CD4-positive, alpha-beta T cell treated with Interleukin-6 at 100 ng/mL for 8 hours (primary cell): ENCODE measurements around the gene CCNI2.

Source experiments
- DNase-seq: peaks from one replicate; pipeline ENCODE4 v3.0.0-alpha.2; 2020; ENCODE audit warnings: mixed read lengths, low spot score

CCNI2 gene, protein sequence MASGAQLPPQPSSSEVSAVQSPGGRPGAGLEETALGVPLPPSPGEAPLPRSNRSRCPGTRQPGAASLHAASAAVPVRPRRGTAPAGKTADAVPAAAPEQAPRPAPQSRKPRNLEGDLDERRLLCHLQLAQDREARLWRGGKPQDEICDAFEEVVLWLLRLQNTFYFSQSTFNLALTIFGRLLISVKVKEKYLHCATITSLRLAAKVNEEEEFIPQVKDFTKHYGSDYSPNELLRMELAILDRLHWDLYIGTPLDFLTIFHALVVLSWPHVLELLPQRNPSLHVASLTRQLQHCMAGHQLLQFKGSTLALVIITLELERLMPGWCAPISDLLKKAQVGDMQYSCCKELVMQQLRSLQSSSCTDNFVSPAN

DNA sequence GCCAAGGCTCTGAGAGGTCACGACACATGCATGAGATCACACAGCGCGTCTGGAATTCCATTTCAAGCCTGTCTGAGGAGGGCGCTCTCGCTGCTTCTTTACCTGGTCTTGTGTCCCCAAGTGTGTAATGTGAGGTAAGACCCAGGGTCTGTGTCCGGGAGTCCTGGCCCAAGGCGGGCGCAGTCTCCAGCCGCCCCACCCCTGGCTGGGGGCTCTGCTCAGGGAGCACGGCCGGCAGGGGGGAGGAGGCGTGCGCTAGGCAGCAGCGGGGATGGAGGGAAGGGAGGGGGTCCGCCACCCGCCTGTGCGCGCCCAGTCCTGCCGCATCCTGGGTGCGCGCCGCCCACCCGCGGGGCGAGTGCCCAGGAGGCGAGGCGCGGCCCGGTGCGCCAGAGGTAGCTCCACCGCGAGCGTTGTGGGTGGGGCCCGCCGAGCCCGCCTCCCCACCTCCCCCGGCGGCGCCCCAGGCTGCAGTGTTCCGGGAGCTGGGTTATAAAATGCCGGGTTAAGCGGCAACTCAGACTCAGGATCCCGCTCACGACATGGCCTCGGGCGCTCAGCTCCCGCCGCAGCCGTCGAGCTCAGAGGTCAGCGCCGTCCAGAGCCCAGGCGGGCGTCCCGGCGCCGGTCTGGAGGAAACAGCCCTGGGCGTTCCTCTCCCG, at the start of gene CCNI2:
TSS of gene CCNI2 (plus strand) at position 473 of the 662 bp plus-strand sequence. CDS start at position 543, 70 bp downstream.
- DNase-seq: peak; percentile 67

DNA sequence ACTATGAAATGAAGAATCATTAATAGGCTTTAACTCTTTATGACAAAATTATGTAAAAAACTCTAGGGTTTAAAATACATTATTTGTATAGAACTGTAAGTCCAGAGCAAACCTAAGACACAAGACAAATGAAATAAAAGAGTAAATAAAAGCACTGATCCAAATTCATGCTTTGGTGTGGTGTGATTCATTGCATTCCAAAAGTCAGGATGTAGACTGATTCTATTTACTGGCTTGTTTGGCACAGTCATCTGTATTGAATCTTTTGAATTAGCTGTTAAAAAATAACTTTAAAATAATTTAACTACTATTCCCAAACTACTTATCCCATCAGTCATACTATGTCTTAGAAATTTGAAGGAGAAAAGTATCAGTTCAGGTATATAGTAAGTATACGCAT, 42.4 kb upstream of the CCNI2 start:
- no peak for DNase-seq

DNA sequence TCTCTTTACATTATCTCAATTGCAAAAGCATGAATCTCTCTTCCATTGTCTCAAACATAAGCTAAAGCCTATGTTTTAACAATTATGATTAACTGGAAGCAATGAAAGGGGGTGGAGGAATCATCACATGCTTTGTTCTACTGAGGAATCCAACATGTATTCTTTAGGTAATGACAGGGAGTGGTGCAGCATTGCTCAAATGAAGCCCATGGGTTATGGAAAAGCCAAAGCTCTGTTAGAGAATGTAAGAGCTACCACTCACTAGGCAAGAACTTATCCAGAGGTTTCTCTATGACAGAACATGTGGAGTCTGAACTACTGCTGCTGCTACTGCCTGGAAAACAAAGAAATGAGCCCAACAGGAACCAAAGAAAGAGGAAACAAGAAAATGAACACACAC, 38.6 kb upstream of the CCNI2 start:
- no peak for DNase-seq

DNA sequence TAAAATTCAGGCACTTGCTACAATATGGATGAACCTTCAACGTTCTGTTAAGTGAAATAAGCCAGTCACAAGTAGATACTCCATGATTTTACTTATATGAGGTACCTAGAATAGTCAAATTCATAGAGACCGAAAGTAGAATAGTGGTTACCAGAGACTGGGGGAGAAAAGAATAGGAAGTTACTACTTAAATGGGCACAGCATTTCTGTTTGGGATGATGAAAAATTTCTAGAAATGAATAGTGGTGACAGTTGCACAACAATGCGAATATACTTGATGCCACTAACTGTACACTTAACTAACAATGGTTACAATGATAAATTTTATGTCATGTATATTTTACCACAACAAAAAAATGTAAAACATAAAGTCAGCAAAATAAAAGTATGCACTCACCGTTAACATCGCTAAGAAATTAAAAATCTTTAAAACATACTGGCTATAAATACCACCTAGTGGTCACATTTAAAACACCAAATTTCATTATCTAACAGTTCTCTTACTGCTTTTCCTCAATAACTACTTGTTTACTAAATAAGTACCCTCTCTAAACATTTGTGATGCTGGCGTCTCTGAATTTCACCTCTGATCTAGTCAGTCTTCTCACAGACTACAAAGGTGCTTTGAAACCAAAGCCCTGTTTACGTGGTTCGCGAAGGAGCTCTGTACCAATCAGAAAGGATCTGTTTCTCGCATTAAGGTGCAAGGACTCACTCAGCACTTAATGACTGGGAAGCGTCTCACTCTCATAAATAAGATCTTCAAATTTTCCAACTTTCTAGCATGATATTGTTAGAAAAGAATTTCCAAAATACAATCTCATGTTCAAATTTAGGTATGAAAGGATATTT, 32.5 kb upstream of the CCNI2 start:
- DNase-seq: no peak

DNA sequence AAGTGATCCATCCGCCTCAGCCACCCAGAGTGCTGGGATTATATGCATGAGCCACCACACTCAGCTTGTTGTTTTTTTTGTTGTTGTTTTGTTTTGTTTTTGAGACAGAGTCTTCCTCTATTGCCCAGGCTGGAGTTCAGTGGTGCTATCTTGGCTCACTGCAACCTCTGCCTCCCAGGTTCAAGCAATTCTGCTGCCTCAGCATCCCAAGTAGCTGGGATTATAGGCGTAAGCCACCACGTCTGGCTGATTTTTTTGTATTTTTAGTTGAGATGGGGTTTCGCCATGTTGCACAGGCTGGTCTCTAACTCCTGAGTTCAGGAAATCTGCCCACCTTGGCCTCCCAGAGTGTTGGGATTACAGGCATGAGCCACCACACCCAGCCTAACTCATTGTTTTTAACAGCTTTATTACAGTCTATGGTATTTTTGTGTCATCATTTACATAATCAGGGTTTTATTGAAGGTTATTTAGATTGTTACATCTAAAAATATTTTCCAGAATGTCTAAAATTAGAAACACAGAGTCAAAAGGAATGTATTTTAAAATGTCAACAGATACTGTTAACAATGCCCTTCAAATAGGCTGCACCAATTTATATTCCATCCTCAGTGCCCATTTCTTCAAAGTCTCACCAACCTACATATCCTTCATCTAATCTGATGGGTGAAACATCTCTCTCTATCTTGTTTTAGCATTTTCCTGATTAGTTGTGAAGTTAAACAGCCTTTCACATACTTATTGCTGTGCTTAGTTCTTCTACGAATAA, 28.5 kb upstream of the CCNI2 start:
- DNase-seq: no peak

DNA sequence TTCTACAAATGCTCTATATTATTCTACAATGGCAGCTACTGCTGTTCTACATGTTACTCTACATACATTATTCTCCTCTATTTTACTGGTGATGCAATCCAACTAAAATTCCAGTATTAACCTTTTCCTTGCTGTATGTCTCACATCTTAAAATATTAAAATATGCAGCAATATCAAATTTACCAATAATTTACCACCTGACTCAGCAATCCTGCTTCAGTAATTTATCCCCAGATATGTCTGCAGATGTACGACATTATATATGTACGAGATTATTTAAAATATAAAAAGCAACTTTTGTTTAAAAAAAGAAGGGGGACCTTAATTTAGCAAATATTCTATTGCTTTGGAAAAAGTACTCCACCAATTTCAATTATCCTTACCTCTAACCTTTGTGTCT, 21.5 kb upstream of the CCNI2 start:
- DNase-seq: no peak

DNA sequence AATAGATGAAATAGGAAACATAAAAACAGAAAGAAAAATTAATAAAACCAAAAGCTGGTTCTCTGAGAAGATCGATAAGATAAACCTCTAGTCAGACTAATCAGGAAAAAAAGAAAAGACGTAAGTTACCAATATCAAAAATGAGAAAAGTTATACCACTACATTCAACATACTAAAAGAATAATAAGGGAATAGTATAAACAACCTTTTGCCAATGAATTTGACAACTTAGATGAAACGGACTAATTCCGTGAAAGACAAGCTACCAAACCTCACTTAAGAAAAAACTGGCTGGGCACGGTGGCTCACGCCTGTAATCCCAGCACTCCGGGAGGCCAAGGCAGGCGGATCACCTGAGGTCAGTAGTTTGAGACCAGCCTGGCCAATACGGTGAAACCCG, 17.3 kb upstream of the CCNI2 start:
- DNase-seq: no peak

DNA sequence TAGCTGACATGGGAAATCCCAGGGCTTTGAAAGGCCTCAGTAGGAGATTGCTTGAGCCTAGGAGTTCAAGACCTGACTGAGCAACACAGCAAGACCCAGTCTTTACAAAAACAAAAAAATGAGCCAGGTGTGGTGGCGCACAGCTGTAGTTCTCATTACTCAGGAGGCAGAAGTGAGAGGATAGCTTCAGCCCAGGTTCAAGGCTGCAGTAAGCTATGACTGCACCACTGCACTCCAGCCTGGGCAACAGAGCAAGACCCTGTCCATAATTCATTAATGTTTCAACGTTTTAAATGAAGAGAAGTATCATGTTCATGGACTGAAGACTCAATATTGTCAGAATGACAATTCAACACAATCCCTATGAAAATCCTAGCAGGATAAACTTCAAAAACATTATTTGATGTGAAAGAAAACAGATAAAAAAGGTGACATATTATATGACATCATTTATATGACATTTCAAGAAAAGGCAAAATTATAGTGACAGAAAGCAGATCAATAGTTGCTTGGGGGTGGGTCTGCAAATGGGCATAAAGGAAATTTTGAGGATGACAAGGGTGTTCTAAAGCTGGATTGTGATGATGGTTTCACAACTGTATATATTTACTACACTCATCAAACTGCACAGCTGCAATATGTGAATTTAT, 13.6 kb upstream of the CCNI2 start:
- no peak for DNase-seq

DNA sequence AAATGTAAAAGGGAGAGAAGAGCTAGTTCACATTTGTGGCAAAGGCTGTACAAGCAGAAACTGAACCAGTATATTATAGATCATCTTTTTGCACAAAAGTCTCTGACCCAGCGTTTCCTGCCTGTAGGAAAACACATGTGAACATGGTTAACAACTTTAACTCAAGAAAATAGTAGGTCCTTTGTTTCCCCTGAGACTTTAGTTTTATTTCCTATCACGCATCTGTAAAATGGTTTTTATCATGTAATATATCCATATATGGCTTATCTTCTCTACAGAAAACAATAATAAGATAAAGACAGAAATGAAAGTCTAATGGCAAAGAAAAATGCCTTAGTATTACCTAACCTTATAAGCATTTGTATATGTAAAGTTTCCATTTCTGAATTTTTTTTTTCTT, 12.5 kb upstream of the CCNI2 start:
- no peak for DNase-seq

DNA sequence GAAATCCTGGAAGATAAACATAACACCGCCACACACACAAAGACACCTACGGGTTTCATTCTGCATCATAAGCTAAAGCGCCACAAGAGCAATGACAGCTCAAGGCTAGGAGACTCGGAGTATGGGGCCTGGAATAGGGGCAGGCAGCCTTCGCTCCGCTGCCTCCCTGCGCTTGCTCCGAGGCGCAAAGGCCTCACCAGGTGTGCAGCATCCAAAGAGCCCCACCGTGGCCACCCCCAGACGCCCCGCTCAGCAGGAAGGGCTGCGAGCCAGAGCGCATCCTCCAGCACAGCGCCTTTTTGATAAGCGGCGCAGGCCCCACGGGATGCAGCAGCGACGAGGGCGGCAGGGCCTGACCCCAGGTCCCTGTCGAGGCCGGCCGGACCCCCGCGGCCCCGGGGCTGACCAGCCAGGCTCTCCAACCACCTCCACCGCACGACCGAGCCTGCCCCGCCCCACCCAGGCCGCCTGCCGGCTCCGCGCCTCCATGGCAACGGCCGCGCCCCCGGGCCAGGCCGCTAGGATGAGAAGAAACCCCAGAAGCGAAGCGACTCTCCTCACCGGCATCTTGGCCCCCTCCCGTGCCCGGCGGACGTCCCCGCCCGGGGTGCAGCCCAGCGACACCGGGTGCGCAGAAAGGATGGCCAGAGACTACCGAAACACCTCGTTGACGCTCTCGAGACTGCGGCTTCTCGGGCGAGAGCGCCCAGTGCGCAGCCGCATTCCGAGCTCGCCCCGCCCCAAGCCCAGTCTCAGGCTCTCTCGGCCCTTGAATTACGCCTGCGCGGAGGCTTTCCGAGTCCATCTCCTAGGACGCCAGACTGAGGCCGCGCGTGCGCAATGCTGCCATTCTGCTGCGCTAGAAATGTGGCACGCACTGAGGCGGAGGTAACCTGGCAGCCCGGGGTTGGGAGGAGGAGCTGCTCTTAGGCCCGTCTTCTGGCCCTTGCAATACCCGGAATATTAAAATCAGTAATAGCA, 10.1 kb upstream of the CCNI2 start, which contains the start of gene KIF3A:
TSS of gene KIF3A (minus strand) at position 694 of the 981 bp plus-strand sequence. CDS start at position 567, 127 bp downstream.
- DNase-seq: peak; percentile 99

DNA sequence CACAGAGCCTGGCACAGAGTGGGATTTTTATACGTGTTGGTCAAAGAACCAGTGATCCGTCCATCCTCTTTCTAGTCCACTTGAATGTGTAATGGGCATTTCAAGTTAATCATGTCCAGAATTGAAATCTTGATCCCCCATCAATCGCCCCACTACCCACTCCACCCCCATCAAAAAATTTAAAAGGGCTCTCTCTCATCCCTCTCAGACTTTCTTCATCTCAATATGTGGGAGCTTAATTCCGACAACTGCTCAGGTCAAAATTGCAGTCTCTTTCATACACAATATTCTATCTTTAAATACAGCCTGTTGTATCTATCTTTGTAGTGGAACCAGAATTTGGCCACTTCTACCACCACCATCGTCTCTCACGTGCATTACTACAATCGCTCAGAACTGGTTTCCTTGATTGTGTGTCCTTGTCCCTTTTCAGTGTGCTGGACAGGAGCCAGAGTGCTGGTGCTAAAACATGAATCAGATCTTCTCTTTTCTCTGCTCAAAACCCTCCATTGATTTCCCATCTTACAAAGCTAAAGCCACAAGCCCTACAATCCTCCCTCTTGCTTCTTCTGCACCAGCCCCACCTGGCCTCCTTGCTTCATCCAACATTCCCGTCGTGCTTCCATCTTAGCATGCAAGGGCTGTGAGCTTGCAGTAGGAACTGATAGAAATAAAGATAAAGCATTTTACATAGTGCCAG, 9.1 kb upstream of the CCNI2 start:
- no peak for DNase-seq

DNA sequence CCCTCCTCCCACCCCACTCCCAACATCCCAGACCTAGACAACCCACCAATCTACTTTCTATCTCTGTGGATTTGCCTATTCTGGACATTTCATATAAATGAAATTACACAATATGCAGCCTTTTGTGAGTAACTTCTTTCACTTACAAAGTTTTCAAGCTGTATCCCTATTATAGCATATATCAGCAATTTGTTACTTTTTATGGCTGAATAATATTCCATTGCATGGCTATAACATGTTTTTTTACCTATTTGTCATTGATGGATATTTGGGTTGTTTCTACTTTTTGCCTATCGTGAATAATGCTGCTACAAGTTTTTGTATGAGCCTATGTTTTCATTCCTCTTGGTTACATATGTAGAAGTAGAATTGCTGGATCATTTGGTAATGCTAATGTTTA, 8.0 kb upstream of the CCNI2 start:
- DNase-seq: no peak

DNA sequence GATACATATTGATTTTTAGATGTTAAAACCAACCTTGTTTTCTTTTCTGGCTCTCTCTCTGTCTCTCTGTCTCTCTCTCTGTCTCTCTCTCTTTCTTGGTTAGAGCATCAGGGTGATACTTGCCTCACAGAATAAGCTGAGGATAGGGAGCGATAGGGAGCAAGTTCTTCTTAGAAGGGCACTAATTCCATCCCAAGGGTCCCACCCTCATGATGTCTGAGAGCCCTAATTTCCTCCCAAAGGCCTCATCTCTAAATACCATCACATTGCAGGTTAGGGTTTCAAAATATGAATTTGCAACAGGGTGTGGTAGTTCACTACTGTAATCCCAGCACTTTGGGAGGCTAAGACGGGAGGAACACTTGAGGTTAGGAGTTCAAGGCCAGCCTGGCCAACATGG, 5.1 kb upstream of the CCNI2 start:
- DNase-seq: no peak

DNA sequence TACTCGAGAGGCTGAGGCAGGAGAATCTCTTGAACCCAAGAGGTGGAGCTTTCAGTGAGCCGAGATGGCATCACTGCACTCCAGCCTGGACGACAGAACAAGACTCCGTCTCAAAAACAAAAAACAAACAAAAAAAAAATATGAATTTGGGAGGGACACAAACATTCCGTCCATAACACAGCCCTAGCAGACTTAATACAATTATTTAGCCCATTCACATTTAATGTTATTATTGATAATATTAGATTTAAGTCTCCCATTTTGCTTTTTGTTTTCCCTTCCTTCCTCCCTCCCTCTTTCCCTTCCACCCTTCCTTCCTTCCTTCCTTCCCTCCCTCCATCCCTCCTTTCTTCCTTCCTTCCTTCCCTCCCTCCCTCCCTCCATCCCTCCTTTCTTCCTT, 4.6 kb upstream of the CCNI2 start:
- DNase-seq: no peak

DNA sequence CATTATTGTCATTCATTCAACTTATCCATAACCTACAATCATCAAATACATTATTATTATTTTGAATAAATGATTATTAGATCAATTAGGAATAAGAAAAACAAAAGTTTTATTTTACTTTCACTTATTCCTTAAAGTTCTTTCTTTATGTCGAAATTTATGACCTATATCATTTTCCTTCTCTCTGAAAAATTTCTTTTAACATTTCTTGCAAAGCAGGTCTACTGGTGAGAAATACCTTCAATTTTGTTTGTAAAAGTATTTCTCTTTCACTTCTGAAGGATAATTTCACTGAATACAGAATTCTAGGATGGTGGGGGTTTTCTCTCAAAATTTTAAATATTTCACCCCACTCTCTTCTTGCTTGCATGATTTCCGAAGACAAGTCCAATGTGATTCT, 2.6 kb upstream of the CCNI2 start:
- no peak for DNase-seq

DNA sequence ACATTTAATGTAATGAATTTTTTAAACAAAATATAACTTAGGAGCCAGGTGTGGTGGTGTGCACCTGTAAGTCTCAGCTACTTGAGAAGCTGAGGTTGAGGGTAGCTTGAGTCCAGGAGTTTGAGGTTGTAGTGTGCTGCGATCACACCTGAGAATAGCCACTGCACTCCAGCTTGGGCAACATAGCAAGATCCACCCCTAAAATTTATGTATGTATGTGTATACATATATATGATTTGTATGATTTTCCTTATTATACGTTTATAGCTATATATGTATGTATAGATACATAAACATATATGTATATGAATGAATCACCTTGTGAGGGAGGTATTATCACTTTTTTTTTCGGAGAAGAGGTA, 653 bp upstream of the CCNI2 start:
- no peak for DNase-seq

DNA sequence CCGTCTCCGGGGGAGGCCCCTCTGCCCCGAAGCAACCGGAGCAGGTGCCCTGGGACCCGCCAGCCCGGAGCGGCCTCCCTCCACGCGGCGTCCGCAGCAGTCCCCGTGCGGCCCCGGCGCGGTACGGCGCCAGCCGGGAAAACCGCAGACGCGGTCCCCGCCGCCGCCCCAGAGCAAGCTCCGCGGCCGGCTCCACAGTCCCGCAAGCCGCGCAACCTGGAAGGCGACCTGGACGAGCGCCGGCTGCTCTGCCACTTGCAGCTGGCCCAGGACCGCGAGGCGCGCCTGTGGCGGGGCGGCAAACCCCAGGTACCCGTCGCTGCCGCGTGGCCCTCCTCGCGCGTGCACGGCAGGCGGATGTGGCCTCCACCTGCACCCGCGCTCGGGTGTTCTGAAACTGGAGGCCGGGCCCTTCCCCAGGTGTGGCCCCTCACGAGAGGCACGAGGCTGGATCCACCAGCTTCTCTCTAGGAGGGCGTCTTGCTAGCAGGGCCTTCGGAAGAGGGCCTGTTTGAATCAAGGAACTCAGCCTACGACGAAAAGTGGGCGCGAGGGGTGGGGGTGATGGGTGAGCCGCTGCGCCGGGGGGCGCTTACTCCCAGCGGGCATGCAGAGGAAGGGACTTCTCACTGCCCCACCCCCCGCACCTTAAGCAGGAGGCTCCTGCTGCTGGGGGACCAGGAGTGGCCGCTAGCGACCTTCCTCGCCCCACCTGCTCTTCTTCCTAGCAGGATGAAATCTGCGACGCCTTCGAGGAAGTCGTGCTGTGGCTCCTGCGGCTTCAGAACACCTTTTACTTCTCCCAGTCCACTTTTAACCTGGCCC, 602 bp downstream of the CCNI2 start:
- peak; percentile 52 for DNase-seq

DNA sequence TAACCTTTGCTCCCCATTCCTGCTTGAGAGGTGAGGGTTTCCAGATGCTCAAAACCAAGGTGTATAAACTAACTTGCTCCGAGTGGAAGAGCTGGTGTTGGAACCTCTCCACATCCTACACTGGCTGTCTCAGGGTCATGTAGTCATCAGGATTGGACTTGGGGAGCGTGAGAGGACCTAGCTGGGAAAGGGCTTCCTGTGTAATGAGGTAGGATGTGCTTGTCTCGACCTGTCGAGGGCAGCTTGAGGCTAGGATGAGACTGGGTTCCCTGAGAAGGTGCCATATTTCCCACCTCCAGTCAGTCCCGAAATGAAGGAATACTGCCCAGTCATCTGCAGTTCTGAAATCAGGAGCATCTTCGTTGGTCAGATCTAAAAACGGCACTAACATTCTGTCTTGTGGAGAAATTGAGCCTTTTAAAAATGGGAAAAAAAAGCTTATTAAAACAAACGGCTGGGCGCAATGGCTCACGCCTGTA, 1.3 kb downstream of the CCNI2 start:
- DNase-seq: no peak

DNA sequence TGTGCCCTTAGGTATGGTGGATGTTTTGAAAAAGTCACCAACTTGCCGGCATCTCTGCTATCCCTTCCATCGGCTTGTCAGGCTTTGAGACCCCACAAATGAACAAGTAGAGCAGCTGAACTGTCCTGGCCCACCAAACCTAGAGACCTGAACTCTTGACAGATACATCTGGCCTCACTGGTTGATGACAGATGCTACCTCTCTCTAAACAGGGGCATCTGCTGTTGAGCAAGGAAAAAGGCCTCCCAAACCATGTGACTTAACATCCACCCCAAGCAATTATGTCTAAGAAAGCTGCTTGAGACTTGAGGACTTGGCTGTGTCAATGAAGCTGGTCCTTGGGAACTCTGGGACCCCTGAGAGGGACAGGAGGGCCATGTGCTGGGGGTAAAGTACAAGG, 2.3 kb downstream of the CCNI2 start:
- no peak for DNase-seq
